ENCODE data around the gene UTP20.

The UTP20 gene

GRCh38 chr12:101280006-101280505, at the start of gene UTP20:
Gene UTP20, plus strand, starts transcription at chr12:101280105. Its CDS starts 178 bp downstream, at chr12:101280283.
- Mint-ChIP-seq H3K36me3 (peaks cover 13% of the 10 kb centered on the region), H3K27ac (peak within 1 kb of the TSS; percentile 93), H3K9me3 (ENCODE audit: low read depth) (no peaks in the 10 kb centered on the region), H3K4me1 (ENCODE audit: low read depth) (peaks cover 23% of the 10 kb centered on the region), H3K27me3 (peaks cover 4% of the 10 kb centered on the region), H3K4me3 (peak within 1 kb of the TSS; percentile 97)

DNA sequence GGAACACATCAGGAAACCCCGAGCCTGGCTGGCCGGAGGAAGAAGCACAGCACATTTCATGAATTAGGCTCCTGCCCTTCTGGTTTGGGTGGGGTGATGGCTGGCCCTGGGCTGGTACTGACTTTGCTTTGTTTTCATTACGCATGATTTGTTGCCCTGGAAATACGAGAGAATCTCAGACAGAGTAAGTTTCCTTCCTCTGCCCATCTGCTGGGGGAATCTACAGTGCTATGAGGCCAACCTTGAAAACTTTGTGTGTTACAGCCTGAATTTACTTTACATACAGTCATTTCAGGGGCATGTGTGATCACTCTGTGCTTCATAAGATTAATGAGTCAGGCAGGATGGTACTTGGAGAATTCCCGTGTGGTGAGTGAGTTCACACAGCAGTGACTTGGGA, 49.4 kb upstream of the UTP20 start:
- Mint-ChIP-seq H3K27ac (no peak overlapping the region), H3K36me3 (no peaks in the 10 kb centered on the region), H3K27me3 (peaks cover 14% of the 10 kb centered on the region), H3K4me1 (ENCODE audit: low read depth) (no peaks in the 10 kb centered on the region), H3K4me3 (no peak overlapping the region), H3K9me3 (ENCODE audit: low read depth) (no peaks in the 10 kb centered on the region)

- Mint-ChIP-seq H3K9me3 (ENCODE audit: low read depth) (no peaks in the 10 kb centered on the region), H3K27ac (no peak overlapping the region), H3K36me3 (no peaks in the 10 kb centered on the region), H3K27me3 (peaks cover 10% of the 10 kb centered on the region), H3K4me3 (no peak overlapping the region), H3K4me1 (ENCODE audit: low read depth) (no peaks in the 10 kb centered on the region)
These were observed 48.3 kb upstream of the UTP20 start for GRCh38 chr12:101231636-101232035.

GRCh38 chr12:101235686-101236085, 44.2 kb upstream of the UTP20 start:
- Mint-ChIP-seq H3K4me3 (no peak overlapping the region), H3K36me3 (peaks cover 2% of the 10 kb centered on the region), H3K4me1 (ENCODE audit: low read depth) (no peaks in the 10 kb centered on the region), H3K9me3 (ENCODE audit: low read depth) (no peaks in the 10 kb centered on the region), H3K27me3 (peaks cover 15% of the 10 kb centered on the region), H3K27ac (no peak overlapping the region)

- no peak overlapping the region for H3K4me3 Mint-ChIP-seq
- no peaks in the 10 kb centered on the region for H3K4me1 Mint-ChIP-seq (ENCODE audit: low read depth)
- no peaks in the 10 kb centered on the region for H3K9me3 Mint-ChIP-seq (ENCODE audit: low read depth)
- peaks cover 11% of the 10 kb centered on the region for H3K27me3 Mint-ChIP-seq
- no peak overlapping the region for H3K27ac Mint-ChIP-seq
- peaks cover 2% of the 10 kb centered on the region for H3K36me3 Mint-ChIP-seq
These were observed 41.6 kb upstream of the UTP20 start for GRCh38 chr12:101238306-101238705.

- Mint-ChIP-seq H3K9me3 (ENCODE audit: low read depth) (no peaks in the 10 kb centered on the region), H3K4me1 (ENCODE audit: low read depth) (no peaks in the 10 kb centered on the region), H3K27me3 (peaks cover 11% of the 10 kb centered on the region), H3K4me3 (no peak overlapping the region), H3K36me3 (peaks cover 2% of the 10 kb centered on the region), H3K27ac (no peak overlapping the region)
These were observed 41.0 kb upstream of the UTP20 start for GRCh38 chr12:101238800-101239329.

- no peaks in the 10 kb centered on the region for H3K9me3 Mint-ChIP-seq (ENCODE audit: low read depth)
- H3K27ac Mint-ChIP-seq: no peak overlapping the region
- peaks cover 2% of the 10 kb centered on the region for H3K36me3 Mint-ChIP-seq
- no peaks in the 10 kb centered on the region for H3K4me1 Mint-ChIP-seq (ENCODE audit: low read depth)
- peaks cover 8% of the 10 kb centered on the region for H3K27me3 Mint-ChIP-seq
- no peak overlapping the region for H3K4me3 Mint-ChIP-seq
These were observed 36.8 kb upstream of the UTP20 start for GRCh38 chr12:101243074-101243473.

- peaks cover under 1% of the 10 kb centered on the region for H3K36me3 Mint-ChIP-seq
- H3K9me3 Mint-ChIP-seq (ENCODE audit: low read depth): no peaks in the 10 kb centered on the region
- H3K4me1 Mint-ChIP-seq (ENCODE audit: low read depth): no peaks in the 10 kb centered on the region
- no peak overlapping the region for H3K27ac Mint-ChIP-seq
- no peak overlapping the region for H3K4me3 Mint-ChIP-seq
- H3K27me3 Mint-ChIP-seq: peaks cover 3% of the 10 kb centered on the region
These were observed 36.3 kb upstream of the UTP20 start for GRCh38 chr12:101243616-101244015.

DNA sequence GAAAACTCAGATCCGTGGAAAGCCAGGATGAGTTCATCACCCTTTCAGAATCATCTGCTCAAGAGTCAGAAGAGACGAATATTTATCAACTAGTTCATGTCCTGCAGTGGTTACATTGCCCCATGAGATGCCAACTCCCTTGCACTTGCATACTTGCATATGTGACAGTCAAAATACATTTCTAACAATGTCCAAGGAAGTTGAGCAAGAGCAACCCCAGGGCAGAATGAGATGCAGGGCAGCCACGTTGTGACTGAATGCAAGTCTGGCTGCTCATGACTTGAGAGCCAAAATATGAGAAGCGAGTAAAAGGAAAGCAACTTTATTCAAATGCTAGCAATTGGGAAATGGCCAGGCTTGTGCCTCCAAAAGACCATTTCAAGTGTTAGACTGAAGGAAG, 23.6 kb upstream of the UTP20 start:
- no peaks in the 10 kb centered on the region for H3K36me3 Mint-ChIP-seq
- no peaks in the 10 kb centered on the region for H3K4me1 Mint-ChIP-seq (ENCODE audit: low read depth)
- peaks cover 8% of the 10 kb centered on the region for H3K27me3 Mint-ChIP-seq
- H3K9me3 Mint-ChIP-seq (ENCODE audit: low read depth): no peaks in the 10 kb centered on the region
- H3K27ac Mint-ChIP-seq: no peak overlapping the region
- no peak overlapping the region for H3K4me3 Mint-ChIP-seq

GRCh38 chr12:101257357-101257756, 22.5 kb upstream of the UTP20 start:
- H3K4me3 Mint-ChIP-seq: no peak overlapping the region
- no peak overlapping the region for H3K27ac Mint-ChIP-seq
- no peaks in the 10 kb centered on the region for H3K4me1 Mint-ChIP-seq (ENCODE audit: low read depth)
- H3K36me3 Mint-ChIP-seq: no peaks in the 10 kb centered on the region
- H3K27me3 Mint-ChIP-seq: peaks cover 8% of the 10 kb centered on the region
- no peaks in the 10 kb centered on the region for H3K9me3 Mint-ChIP-seq (ENCODE audit: low read depth)

DNA sequence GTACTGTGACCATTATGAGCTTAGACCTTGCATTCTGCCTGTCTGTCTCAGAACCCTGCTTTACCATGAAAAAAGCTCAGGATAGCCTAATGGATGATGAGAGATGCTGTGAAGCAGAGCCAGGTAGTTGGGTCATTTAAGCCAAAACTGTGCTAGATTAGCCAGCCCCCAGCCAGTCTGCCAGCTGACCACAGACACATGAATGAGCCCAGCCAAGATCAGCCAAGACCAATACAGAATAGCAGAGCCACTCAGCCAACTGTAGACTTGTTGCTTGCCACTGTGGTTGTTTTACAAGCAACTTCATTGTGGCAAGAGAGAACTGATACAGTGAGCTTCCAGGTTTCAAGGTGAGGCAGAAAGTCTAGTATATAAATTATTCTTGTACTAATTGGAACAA, 12.8 kb upstream of the UTP20 start:
- no peak overlapping the region for H3K27ac Mint-ChIP-seq

DNA sequence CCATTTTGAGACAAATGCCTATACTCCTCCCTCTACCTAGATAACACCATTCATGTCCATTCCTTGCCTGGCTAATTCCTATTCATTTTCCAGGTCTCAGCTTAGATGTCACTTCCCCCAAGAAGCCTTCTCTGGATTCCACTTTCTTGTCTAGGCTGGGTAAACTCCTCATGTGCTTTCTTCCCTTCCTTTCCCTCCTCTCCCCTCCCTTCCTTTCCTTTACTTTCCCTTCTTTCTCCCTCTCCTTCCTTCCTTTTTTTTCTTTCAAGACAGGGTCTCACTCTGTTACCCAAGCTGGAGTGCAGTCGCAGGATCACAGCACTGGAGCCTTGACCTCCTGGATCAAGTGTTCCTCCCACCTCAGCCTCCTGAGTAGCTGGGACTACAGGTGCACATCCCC, 3.5 kb upstream of the UTP20 start:
- peaks cover 7% of the 10 kb centered on the region for H3K4me1 Mint-ChIP-seq (ENCODE audit: low read depth)
- H3K27me3 Mint-ChIP-seq: peaks cover 8% of the 10 kb centered on the region
- no peak overlapping the region for H3K4me3 Mint-ChIP-seq
- no peaks in the 10 kb centered on the region for H3K36me3 Mint-ChIP-seq
- H3K27ac Mint-ChIP-seq: no peak overlapping the region
- H3K9me3 Mint-ChIP-seq (ENCODE audit: low read depth): no peaks in the 10 kb centered on the region

More for the DNA sequence above, 12.8 kb upstream of the UTP20 start:
- H3K4me3 Mint-ChIP-seq: no peak overlapping the region
- H3K36me3 Mint-ChIP-seq: no peaks in the 10 kb centered on the region
- no peaks in the 10 kb centered on the region for H3K4me1 Mint-ChIP-seq (ENCODE audit: low read depth)
- H3K27me3 Mint-ChIP-seq: peaks cover 11% of the 10 kb centered on the region
- H3K9me3 Mint-ChIP-seq (ENCODE audit: low read depth): no peaks in the 10 kb centered on the region

DNA sequence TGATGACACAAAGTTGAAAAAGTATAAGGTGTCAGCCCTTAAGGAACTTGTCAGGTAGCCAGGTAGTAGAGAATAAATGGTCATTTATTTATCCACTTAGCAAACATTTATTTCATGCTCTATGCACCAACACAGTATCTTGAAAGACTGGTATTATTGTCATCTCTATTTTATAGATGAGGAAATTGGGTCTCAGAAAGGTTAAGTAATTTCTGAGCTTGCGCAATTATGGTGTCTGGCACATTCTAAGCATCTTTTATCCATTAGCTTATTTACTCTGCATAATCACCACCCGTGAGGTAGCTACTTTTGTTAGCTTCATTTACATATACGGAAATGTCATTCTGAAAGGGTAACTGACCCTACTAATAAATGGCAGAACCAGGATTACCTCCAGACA, 2.5 kb upstream of the UTP20 start:
- H3K36me3 Mint-ChIP-seq: peaks cover 5% of the 10 kb centered on the region
- no peak overlapping the region for H3K27ac Mint-ChIP-seq
- H3K4me1 Mint-ChIP-seq (ENCODE audit: low read depth): peaks cover 14% of the 10 kb centered on the region
- H3K9me3 Mint-ChIP-seq (ENCODE audit: low read depth): no peaks in the 10 kb centered on the region
- peaks cover 8% of the 10 kb centered on the region for H3K27me3 Mint-ChIP-seq
- no peak overlapping the region for H3K4me3 Mint-ChIP-seq

DNA sequence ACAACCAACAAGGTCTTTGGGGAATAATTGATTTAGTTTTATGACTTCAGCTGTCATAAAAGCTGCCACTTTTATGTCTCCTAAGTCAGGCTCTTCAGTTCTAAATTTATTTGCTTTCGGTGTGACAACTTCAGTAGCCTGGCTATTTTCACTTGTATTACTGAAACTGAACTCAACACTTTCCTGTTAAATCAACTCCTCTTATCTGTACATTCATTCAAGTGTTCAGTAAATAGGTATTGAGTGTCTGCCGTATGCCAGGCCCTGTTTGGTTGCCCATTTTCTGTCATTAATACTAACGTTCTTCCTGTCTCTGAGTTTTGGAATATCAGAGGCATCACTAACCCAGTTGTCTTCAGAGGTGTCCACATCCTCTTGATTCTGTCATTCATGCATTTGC, 7.5 kb downstream of the UTP20 start:
- Mint-ChIP-seq H3K27ac (no peak overlapping the region), H3K9me3 (ENCODE audit: low read depth) (no peaks in the 10 kb centered on the region), H3K4me1 (ENCODE audit: low read depth) (peaks cover 11% of the 10 kb centered on the region), H3K36me3 (peaks cover 26% of the 10 kb centered on the region), H3K4me3 (no peak overlapping the region), H3K27me3 (no peaks in the 10 kb centered on the region)

- Mint-ChIP-seq H3K9me3 (ENCODE audit: low read depth) (no peaks in the 10 kb centered on the region), H3K27me3 (no peaks in the 10 kb centered on the region), H3K27ac (no peak overlapping the region), H3K36me3 (peaks cover 24% of the 10 kb centered on the region), H3K4me3 (no peak overlapping the region), H3K4me1 (ENCODE audit: low read depth) (no peaks in the 10 kb centered on the region)
These were observed 17.8 kb downstream of the UTP20 start for GRCh38 chr12:101297661-101298060.

DNA sequence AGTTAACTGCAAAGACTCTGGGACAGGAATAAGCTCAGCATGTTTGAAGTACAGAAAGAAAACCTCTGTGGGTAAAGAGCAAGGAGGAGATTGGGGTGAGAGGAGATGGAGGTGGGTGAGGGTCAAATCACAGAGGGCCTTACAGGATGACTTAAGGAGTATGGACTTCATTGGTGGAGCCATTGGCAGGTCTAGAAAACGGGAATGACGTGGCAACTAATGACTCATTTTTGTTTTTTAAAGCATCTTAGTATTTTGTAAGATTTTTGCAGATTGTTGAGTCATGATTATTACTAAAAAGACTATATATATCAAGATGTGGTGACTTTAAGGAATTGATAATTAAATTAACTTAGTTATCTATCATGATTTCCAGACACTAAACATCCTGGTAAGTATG, 18.5 kb downstream of the UTP20 start:
- Mint-ChIP-seq H3K36me3 (peaks cover 24% of the 10 kb centered on the region), H3K9me3 (ENCODE audit: low read depth) (no peaks in the 10 kb centered on the region), H3K27me3 (no peaks in the 10 kb centered on the region), H3K4me1 (ENCODE audit: low read depth) (no peaks in the 10 kb centered on the region), H3K4me3 (no peak overlapping the region), H3K27ac (no peak overlapping the region)

All from activated naive CD8-positive, alpha-beta T cell (primary cell).